ENCODE data around the gene ANKRD66.
A peak's percentile ranks its signal among the peaks of the same experiment; 100 is the strongest.
"Not testable (repeated sequence)": the region's sequence is repeated elsewhere in the genome, so short reads cannot be mapped to it uniquely, and the experiment has no call there.

The ANKRD66 gene

GRCh38 chr6:46746696-46747095 lies at the start of gene ANKRD66:
ANKRD66 (plus strand) TSS chr6:46746933; CDS start chr6:46751949, 5,016 bp downstream.
- DNase-seq (ENCODE audit: low spot score), result no peak

DNA sequence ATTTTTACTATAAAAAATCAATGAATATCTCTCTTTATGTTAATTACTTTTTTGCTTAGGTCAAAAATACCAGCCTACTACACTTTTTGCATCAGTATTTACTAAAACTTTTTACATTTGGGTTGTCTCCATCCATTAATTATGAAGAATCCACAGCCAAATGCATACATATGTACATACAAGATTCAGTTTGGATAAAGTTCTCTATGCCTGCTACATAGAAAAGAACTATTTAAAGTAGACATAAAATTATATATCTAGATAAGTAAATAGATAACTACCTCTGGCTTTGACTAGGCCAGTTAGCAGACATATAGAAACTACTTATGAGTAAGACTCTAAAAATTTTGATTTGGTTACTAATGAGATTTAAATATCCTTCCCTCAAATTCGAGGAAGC lies 46.8 kb upstream of the ANKRD66 start:
- no peak for DNase-seq (ENCODE audit: low spot score)

GRCh38 chr6:46704562-46704961 lies 42.2 kb upstream of the ANKRD66 start:
- peak; percentile 65 for DNase-seq (ENCODE audit: low spot score)

- no peak for DNase-seq (ENCODE audit: low spot score)
These were observed 40.3 kb upstream of the ANKRD66 start for GRCh38 chr6:46706464-46706863.

DNA sequence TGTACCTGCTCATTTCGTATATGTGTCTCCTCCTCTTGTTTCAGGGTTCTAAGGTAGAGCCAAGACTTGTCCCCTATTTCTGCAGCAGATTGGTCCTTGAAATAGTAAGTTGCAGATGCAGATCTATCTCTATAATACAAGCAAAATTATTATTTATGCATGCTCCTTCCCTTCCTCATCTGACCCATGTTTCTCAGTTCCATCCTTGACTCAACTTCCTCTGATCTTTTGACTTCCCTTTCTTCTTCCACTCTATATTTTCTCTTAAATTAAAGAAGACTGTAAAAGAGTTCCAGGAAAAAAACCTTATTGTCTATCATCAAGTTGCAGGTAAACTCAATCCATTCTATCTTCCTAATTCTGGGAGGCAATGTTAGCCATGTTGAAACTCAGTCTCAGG lies 35.2 kb upstream of the ANKRD66 start:
- no peak for DNase-seq (ENCODE audit: low spot score)

- DNase-seq (ENCODE audit: low spot score), result peak; percentile 52
These were observed 31.6 kb upstream of the ANKRD66 start for GRCh38 chr6:46715141-46715540.

- DNase-seq (ENCODE audit: low spot score), result peak; percentile 77
These were observed 27.6 kb upstream of the ANKRD66 start for GRCh38 chr6:46719099-46719498.

- no peak for DNase-seq (ENCODE audit: low spot score)
These were observed 26.3 kb upstream of the ANKRD66 start for GRCh38 chr6:46720401-46720800.

DNA sequence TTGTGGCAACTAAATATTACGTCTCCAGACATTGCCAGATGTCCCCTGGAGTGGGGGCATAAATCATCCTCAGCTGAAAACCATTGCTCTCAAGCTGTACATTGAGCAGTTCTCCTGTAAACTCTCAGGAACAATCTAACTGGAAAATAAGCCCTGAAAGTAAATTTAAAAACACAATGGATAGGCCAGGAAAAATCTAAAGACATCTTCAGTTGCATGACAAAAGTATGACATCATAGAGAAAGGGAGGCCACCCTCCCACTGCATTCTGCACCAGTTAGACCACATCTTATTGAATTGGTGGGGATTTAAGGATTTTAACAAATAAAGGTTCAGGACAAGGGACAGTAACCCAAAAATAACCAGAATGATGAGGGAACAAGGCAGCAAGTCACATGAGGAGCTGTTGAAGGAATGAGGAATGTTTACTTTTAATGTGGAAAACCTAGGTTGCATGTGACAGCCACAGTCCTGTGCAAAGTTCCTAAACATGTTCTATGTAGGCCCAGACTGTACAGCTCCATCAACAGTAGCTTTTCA lies 16.9 kb upstream of the ANKRD66 start:
- no peak for DNase-seq (ENCODE audit: low spot score)

GRCh38 chr6:46730921-46731461 lies 15.7 kb upstream of the ANKRD66 start:
- DNase-seq (ENCODE audit: low spot score), result no peak

GRCh38 chr6:46733341-46733801 lies 13.4 kb upstream of the ANKRD66 start:
- no peak for DNase-seq (ENCODE audit: low spot score)

- no peak for DNase-seq (ENCODE audit: low spot score)
These were observed 11.6 kb upstream of the ANKRD66 start, which contains the start of gene PLA2G7 for GRCh38 chr6:46734867-46735719. PLA2G7 (minus strand) TSS chr6:46735375; CDS start chr6:46722891, 12,484 bp downstream.

GRCh38 chr6:46735720-46736031 lies 11.1 kb upstream of the ANKRD66 start:
- DNase-seq (ENCODE audit: low spot score), result no peak

GRCh38 chr6:46736906-46737305 lies 9.8 kb upstream of the ANKRD66 start:
- no peak for DNase-seq (ENCODE audit: low spot score)

GRCh38 chr6:46741482-46741881 lies 5.3 kb upstream of the ANKRD66 start:
- no peak for DNase-seq (ENCODE audit: low spot score)

DNA sequence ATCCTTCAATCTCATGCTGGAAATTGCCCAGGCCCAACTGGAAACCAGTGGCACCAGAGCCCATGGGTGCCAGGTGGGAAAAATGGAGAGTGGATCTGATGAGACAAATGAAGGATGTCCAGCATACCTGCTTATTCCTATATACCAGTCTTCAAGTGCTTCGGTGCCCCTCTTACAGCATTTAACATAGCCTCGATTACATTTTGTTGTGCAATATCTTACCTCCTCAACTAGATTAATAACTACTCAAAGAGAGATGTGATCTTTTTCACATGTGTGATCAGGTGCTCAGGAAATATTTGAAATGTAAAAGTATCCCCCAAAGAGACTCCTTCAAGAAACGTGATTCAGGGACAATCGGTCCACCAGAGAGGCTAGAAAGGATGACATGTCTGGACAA lies 4.8 kb upstream of the ANKRD66 start:
- DNase-seq (ENCODE audit: low spot score), result no peak

- no peak for DNase-seq (ENCODE audit: low spot score)
These were observed 3.1 kb upstream of the ANKRD66 start for GRCh38 chr6:46743425-46744158.

- not testable (repeated sequence) for DNase-seq (ENCODE audit: low spot score)
These were observed 2.5 kb upstream of the ANKRD66 start for GRCh38 chr6:46744159-46744725.

GRCh38 chr6:46745973-46746372 lies 760 bp upstream of the ANKRD66 start:
- no peak for DNase-seq (ENCODE audit: low spot score)

GRCh38 chr6:46748940-46749503 lies 2.3 kb downstream of the ANKRD66 start:
- DNase-seq (ENCODE audit: low spot score), result no peak

DNA sequence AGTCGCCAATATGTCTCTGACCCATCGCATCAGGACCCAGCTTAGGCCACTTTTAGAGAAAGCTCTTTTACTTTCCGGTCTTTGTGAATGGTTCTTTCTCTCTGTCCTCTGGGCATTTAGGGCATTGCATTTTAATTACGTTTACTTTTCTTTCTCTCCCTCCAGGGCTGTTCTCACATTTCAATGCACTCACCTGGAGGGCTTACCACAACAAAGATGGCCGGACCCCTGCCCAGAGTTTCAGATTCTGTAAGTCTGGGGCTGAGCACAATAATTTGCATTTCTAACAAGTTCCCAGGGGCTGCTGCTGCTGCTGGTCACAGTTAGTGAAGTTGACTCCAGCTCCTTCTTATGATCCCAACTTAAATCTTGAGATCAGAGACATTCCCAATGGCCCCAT lies 3.0 kb downstream of the ANKRD66 start:
- DNase-seq (ENCODE audit: low spot score), result no peak

- DNase-seq (ENCODE audit: low spot score), result no peak
These were observed 4.9 kb downstream of the ANKRD66 start for GRCh38 chr6:46751658-46752057.
